Eye (tissue), 1 donor: Measurements from ENCODE around the gene RBL1.
"Not testable (repeated sequence)": the region's sequence is repeated elsewhere in the genome, so short reads cannot be mapped to it uniquely, and the experiment has no call there.

Source experiments
- DNase-seq: peaks from one replicate; pipeline ENCODE4 v3.0.0-alpha.2; 2015

Gene RBL1

GRCh38 chr20:37072293-37073196, 23.3 kb downstream of the RBL1 start:
- DNase-seq, result no peak

- no peak for DNase-seq
Measured at GRCh38 chr20:37071481-37071911, 24.3 kb downstream of the RBL1 start.

GRCh38 chr20:37069563-37069962, 26.2 kb downstream of the RBL1 start:
- not testable (repeated sequence) for DNase-seq

- no peak for DNase-seq
Measured at GRCh38 chr20:37066168-37066567, 29.6 kb downstream of the RBL1 start.

- no peak for DNase-seq
Measured at GRCh38 chr20:37055276-37055675, 40.5 kb downstream of the RBL1 start.

- DNase-seq, result no peak
Measured at GRCh38 chr20:37053230-37053950, 42.4 kb downstream of the RBL1 start.

- DNase-seq, result no peak
Measured at GRCh38 chr20:37042986-37043972, 52.5 kb downstream of the RBL1 start.

GRCh38 chr20:37039366-37039765, 56.4 kb downstream of the RBL1 start:
- not testable (repeated sequence) for DNase-seq

- DNase-seq, result no peak
Measured at GRCh38 chr20:37032077-37032476, 63.7 kb downstream of the RBL1 start.

- DNase-seq, result no peak
Measured at GRCh38 chr20:37020636-37021035, 75.2 kb downstream of the RBL1 start.

- DNase-seq, result not testable (repeated sequence)
Measured at GRCh38 chr20:37012631-37013030, 83.2 kb downstream of the RBL1 start.

- not testable (repeated sequence) for DNase-seq
Measured at GRCh38 chr20:37011858-37012257, 83.9 kb downstream of the RBL1 start.

GRCh38 chr20:37011147-37011546, 84.7 kb downstream of the RBL1 start:
- no peak for DNase-seq

GRCh38 chr20:37007898-37008649, 87.7 kb downstream of the RBL1 start:
- no peak for DNase-seq

GRCh38 chr20:37005062-37005942, 90.5 kb downstream of the RBL1 start:
- not testable (repeated sequence) for DNase-seq

- not testable (repeated sequence) for DNase-seq
Measured at GRCh38 chr20:37001634-37002033, 94.2 kb downstream of the RBL1 start.

- DNase-seq, result not testable (repeated sequence)
Measured at GRCh38 chr20:37000171-37000570, 95.6 kb downstream of the RBL1 start.

GRCh38 chr20:36998652-36999051, 97.1 kb downstream of the RBL1 start:
- no peak for DNase-seq

GRCh38 chr20:36997121-36997520, 98.7 kb downstream of the RBL1 start:
- no peak for DNase-seq

GRCh38 chr20:36994221-36994620, 101.6 kb downstream of the RBL1 start:
- DNase-seq, result not testable (repeated sequence)
